Transverse colon (tissue), 3 donors: ENCODE measurements around the gene LPCAT2.

ENCODE experiments used
- POLR2A ChIP-seq: fragments of 450-650 bp; IDR thresholded peaks from one replicate; pipeline ENCODE4 v1.6.1; 2016; ENCODE audit warnings: antibody characterized with exemption, mild to moderate bottlenecking, moderate library complexity
- TF ChIP-seq, protein P1 (sequence below), 5 experiments: fragments of 200-600 bp in 3 of 5; fragments of 450-650 bp in 2 of 5; sonication (generic) in 3 of 5; IDR thresholded peaks; 1 replicate in 2 of 5; 2 replicates in 3 of 5; pipeline ENCODE4 v1.5.1; 2016 to 2017; ENCODE audit warnings: antibody characterized with exemption in 5 of 5, inconsistent platforms in 3 of 5, mild to moderate bottlenecking in 2 of 5, moderate library complexity in 1 of 5

DNA sequence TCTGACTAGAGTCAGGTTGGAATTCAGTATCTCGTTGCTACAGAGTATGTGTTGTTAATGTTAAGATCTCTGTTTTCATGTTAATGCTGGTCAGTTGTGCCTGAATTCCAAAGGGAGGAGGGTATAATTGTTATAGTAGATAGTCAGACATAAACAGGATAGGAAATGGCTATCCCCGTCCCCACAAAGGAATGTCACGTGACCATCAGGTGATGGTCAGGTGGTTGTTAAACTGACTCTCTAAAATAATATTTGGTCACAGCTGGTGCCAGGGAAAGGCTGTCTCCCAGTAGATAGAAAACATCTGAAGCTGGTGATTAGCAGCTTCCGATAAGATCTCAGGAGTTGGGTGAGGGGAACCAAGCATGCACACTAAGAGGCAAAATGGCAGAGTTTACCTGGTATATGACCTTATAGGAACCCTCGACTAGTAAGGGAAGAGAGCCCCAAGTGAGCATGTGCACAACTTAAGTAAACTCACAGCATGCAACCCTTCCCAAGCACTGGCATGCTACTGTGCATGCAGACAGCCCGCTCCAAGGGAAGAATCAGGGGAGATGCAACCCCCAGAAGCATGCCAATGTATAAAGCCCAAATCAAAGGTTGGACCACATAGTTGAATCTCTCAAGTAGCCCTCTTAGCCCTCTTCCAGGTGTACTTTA lies 119.6 kb downstream of the LPCAT2 start:
- TF ChIP-seq, protein P1, sequence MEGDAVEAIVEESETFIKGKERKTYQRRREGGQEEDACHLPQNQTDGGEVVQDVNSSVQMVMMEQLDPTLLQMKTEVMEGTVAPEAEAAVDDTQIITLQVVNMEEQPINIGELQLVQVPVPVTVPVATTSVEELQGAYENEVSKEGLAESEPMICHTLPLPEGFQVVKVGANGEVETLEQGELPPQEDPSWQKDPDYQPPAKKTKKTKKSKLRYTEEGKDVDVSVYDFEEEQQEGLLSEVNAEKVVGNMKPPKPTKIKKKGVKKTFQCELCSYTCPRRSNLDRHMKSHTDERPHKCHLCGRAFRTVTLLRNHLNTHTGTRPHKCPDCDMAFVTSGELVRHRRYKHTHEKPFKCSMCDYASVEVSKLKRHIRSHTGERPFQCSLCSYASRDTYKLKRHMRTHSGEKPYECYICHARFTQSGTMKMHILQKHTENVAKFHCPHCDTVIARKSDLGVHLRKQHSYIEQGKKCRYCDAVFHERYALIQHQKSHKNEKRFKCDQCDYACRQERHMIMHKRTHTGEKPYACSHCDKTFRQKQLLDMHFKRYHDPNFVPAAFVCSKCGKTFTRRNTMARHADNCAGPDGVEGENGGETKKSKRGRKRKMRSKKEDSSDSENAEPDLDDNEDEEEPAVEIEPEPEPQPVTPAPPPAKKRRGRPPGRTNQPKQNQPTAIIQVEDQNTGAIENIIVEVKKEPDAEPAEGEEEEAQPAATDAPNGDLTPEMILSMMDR (IDR thresholded peaks at IDR 0.05) = no peak
- TF ChIP-seq POLR2A = no peak
